ENCODE results near the gene POLR2H.

DNA sequence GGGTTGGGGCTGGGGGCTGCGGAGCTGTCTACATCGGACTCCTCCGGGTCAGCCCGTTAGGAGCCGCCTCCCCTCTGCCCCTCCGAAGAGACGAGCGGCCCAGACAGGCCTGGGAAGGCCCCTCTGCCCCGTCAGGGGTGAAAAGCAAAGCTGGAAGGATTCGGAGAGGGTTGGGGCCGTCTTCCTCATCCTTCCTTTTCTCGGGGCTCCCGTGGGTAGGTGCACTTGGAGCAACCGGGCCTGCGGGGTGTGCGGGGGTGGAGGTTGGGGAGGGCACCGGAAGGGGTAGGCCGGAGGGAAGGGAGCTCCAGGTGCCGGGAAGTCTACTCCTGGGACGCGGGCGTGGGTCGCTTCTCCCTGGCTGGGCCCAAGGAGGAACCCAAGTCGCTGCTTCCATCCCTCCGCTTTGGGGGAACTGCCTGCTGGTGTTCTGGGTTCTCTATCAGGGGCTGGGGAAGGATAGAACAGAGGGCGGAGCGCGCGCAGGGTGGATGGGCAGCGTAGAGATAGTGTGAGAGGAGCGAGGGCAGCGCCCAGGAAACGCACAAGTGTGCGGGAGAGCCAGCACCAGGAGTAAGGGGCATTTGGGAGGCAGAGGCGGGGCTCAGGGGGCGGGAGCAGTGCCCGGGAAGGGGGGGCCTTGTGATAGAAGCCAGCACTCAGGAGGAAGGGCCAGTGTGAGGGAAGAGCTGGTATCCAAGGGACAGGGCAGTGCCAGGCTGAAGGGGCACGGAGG, 590 bp downstream of the POLR2H start:
- TF ChIP-seq POLR2AphosphoS5 (IDR thresholded peaks at IDR 0.05; ENCODE audit: low read depth, low read length): peak; percentile 24; the same call in 1 of the 2 replicates
- TF ChIP-seq, protein P1, sequence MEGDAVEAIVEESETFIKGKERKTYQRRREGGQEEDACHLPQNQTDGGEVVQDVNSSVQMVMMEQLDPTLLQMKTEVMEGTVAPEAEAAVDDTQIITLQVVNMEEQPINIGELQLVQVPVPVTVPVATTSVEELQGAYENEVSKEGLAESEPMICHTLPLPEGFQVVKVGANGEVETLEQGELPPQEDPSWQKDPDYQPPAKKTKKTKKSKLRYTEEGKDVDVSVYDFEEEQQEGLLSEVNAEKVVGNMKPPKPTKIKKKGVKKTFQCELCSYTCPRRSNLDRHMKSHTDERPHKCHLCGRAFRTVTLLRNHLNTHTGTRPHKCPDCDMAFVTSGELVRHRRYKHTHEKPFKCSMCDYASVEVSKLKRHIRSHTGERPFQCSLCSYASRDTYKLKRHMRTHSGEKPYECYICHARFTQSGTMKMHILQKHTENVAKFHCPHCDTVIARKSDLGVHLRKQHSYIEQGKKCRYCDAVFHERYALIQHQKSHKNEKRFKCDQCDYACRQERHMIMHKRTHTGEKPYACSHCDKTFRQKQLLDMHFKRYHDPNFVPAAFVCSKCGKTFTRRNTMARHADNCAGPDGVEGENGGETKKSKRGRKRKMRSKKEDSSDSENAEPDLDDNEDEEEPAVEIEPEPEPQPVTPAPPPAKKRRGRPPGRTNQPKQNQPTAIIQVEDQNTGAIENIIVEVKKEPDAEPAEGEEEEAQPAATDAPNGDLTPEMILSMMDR (IDR thresholded peaks at IDR 0.05): no peak

All from Panc1 (cell line).